CD4-positive, alpha-beta T cell (primary cell): ENCODE measurements around the gene STX3. TPM values are rescaled to one million over a fixed set of nuclear protein-coding genes. Genes with fewer than 3 reads are reported as not detected.

Experiments used
- ATAC-seq: fragments of 200-7000 bp; cut with Tn5 transposase; one replicate; pipeline ENCODE4 v1.10.0; 2022; ENCODE audit warnings: mild to moderate bottlenecking; ENCODE audit not compliant: poor library complexity
- CTCF ChIA-PET: fragments of 350-600 bp; sonication (Branson Sonifier 250); formaldehyde crosslinking; loops from one replicate; lab custom pipeline; 2021; ENCODE audit warnings: antibody characterized with exemption, inconsistent platforms; lab: Charles Lee
- POLR2A ChIA-PET: fragments of 350-600 bp; sonication (Branson Sonifier 250); formaldehyde crosslinking; loops from one replicate; lab custom pipeline; 2021; ENCODE audit warnings: antibody characterized with exemption, inconsistent platforms; lab: Charles Lee
- DNase-seq, 14 experiments: peaks; one replicate each; pipeline ENCODE4 v3.0.0-alpha.2; 2013 to 2020; ENCODE audit warnings: mixed read lengths in 2 of 14
- H3K27ac ChIP-seq, 2 donors: one replicate each; pipeline versions ENCODE4 v1.5.1 to v1.7.0; 2013; ENCODE audit warnings: low read length in 2 of 2, low read depth in 1 of 2, mild to moderate bottlenecking in 1 of 2
- H3K27me3 ChIP-seq, 2 experiments: 1 replicate in 1 of 2; 2 replicates in 1 of 2; pipeline versions ENCODE4 v1.6.1 to v1.7.0; 2013; ENCODE audit warnings: low read length in 2 of 2, control low read depth in 1 of 2, mild to moderate bottlenecking in 1 of 2, moderate library complexity in 1 of 2; ENCODE audit not compliant: insufficient read depth in 2 of 2, control insufficient read depth in 1 of 2
- H3K36me3 ChIP-seq: one replicate; pipeline ENCODE4 v1.6.1; 2013; ENCODE audit warnings: low read length, control low read depth; ENCODE audit not compliant: insufficient read depth
- H3K4me1 ChIP-seq: one replicate; pipeline ENCODE4 v1.6.1; 2013; ENCODE audit warnings: low read length, control low read depth; ENCODE audit not compliant: insufficient read depth
- H3K4me3 ChIP-seq: one replicate; pipeline ENCODE4 v1.5.1; 2013; ENCODE audit warnings: mild to moderate bottlenecking, low read length, moderate library complexity
- H3K9me3 ChIP-seq, 2 experiments: 1 replicate in 1 of 2; 2 replicates in 1 of 2; pipeline versions ENCODE4 v1.6.1 to v1.7.0; 2013; ENCODE audit warnings: low read length in 2 of 2, mild to moderate bottlenecking in 2 of 2, control low read depth in 1 of 2, moderate library complexity in 1 of 2; ENCODE audit not compliant: control insufficient read depth in 1 of 2, insufficient read depth in 1 of 2
- H3K27ac Mint-ChIP-seq: one replicate; pipeline ENCODE4 v1.8.0; 2020; ENCODE audit warnings: mixed read lengths
- H3K27me3 Mint-ChIP-seq: one replicate; pipeline ENCODE4 v1.8.0; 2021; ENCODE audit warnings: mixed read lengths
- H3K36me3 Mint-ChIP-seq: one replicate; pipeline ENCODE4 v1.8.0; 2021; ENCODE audit warnings: low read depth, mixed read lengths
- H3K4me1 Mint-ChIP-seq: one replicate; pipeline ENCODE4 v1.8.0; 2021; ENCODE audit warnings: low read depth, mixed read lengths
- H3K4me3 Mint-ChIP-seq: one replicate; pipeline ENCODE4 v1.8.0; 2020; ENCODE audit warnings: mild to moderate bottlenecking, mixed read lengths
- H3K9me3 Mint-ChIP-seq: one replicate; pipeline ENCODE4 v1.8.0; 2020; ENCODE audit warnings: mixed read lengths
- intact Hi-C, 2 experiments: fragments of 100-400 bp; cut with DNase I in 1 of 2; cut with micrococcal nuclease in 1 of 2; formaldehyde crosslinking; loops; one replicate each; pipeline versions ENCODE4 v1.15.1 to v1.9.0; 2023 to 2025; cut with DNase I, micrococcal nuclease
- total RNA-seq, 174 experiments: library from RNA in 2 of 174; stranded (reverse) in 2 of 174; gene quantifications; one replicate each; pipeline ENCODE4 v1.2.3 and lab custom pipeline; 2021 to 2026
- TF ChIP-seq, protein P1 (sequence below): fragments of 200-600 bp; IDR thresholded peaks from one replicate; pipeline ENCODE4 v1.8.0; 2022; ENCODE audit warnings: antibody characterized with exemption, mild to moderate bottlenecking

Gene STX3
- total RNA-seq, 2 experiments from 2014 or later: 4.6 to 6.4 TPM

DNA sequence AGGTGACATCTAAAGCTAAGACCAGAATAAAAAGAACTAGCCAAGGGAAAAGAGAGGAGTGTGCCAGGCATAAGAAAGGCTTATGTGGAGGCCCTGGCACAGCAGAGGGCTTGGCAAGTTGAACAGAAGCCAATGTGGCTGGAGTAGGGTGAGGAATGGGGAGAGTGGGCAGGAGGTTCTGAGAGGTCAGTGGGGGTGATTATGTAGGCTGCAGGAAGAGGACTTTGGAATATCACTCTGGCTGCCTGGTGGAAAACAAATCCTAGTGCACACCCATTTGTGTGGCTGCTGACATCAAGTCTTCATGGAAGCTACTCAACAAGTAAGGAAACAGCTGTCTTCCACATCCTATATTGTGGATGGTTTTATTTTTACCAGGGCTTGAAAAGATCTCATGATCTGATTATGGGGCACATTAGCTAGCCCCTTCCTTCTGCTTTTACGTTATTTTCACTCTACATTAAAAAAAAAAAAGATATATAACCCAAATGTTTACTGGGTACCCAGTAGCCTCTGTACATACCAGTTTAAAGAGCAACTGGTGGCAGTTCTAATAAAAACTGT is 52.0 kb downstream of the STX3 start:
- H3K4me1 Mint-ChIP-seq: peaks cover 26% of the 10 kb centered on the region
- Histone ChIP-seq H3K27me3 (no peaks in the 10 kb centered on the region), H3K4me1 (peaks cover 19% of the 10 kb centered on the region), H3K36me3 (peaks cover 31% of the 10 kb centered on the region), H3K9me3 (no peaks in the 10 kb centered on the region), H3K27ac (no peak overlapping the region), H3K4me3 (no peak overlapping the region)
- H3K36me3 Mint-ChIP-seq: peaks cover 60% of the 10 kb centered on the region
- H3K27me3 Mint-ChIP-seq: no peaks in the 10 kb centered on the region
- intact Hi-C loops: loop anchor here in 1 of 2 experiments (5.0 to 10.0 kb wide), 2 partner anchors 190 to 662 kb away; partner anchors contain the start of genes FAM111A and OSBP
- ChIA-PET POLR2A (interaction anchor here (0.9 kb wide), 1 partner anchor 192 kb away, joined by 3 read pairs; the partner anchor contains the start of gene OSBP), CTCF (no interaction called here)
- peaks cover 3% of the 10 kb centered on the region for H3K9me3 Mint-ChIP-seq
- H3K4me3 Mint-ChIP-seq: no peak overlapping the region
- no peak for DNase-seq
- TF ChIP-seq, protein P1, sequence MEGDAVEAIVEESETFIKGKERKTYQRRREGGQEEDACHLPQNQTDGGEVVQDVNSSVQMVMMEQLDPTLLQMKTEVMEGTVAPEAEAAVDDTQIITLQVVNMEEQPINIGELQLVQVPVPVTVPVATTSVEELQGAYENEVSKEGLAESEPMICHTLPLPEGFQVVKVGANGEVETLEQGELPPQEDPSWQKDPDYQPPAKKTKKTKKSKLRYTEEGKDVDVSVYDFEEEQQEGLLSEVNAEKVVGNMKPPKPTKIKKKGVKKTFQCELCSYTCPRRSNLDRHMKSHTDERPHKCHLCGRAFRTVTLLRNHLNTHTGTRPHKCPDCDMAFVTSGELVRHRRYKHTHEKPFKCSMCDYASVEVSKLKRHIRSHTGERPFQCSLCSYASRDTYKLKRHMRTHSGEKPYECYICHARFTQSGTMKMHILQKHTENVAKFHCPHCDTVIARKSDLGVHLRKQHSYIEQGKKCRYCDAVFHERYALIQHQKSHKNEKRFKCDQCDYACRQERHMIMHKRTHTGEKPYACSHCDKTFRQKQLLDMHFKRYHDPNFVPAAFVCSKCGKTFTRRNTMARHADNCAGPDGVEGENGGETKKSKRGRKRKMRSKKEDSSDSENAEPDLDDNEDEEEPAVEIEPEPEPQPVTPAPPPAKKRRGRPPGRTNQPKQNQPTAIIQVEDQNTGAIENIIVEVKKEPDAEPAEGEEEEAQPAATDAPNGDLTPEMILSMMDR: no peak
- ATAC-seq: no peak
- H3K27ac Mint-ChIP-seq: no peak overlapping the region

GRCh38 chr11:59810189-59810910 is 55.2 kb downstream of the STX3 start, which contains the start of gene MRPL16:
Gene MRPL16, minus strand, starts transcription at chr11:59810778. Its CDS starts 120 bp downstream, at chr11:59810658.
- Histone ChIP-seq H3K27ac (peak within 1 kb of the TSS; percentile 53 to 65), H3K4me1 (peaks cover 25% of the 10 kb centered on the region), H3K4me3 (peak within 1 kb of the TSS; percentile 93), H3K27me3 (no peaks in the 10 kb centered on the region), H3K36me3 (peaks cover 26% of the 10 kb centered on the region), H3K9me3 (no peaks in the 10 kb centered on the region)
- H3K36me3 Mint-ChIP-seq: peaks cover 44% of the 10 kb centered on the region
- H3K9me3 Mint-ChIP-seq: peaks cover 6% of the 10 kb centered on the region
- H3K27me3 Mint-ChIP-seq: peaks cover 3% of the 10 kb centered on the region
- intact Hi-C loops: loop anchor here (2.0 to 10.0 kb wide), 5 partner anchors 56 to 253 kb away; partner anchors contain the start of genes PATL1 (in 1 of the 2) and STX3 (in 1 of the 2)
- H3K4me3 Mint-ChIP-seq: peak within 1 kb of the TSS; percentile 95
- DNase-seq: peak; percentile 84 to 95 (median 88)
- ChIA-PET POLR2A (interaction anchor here (1.5 to 2.9 kb wide), 6 partner anchors 9 to 195 kb away, joined by 4 to 23 read pairs (median 11); partner anchors contain the start of genes OSBP, PATL1 and STX3), CTCF (interaction anchor here (1.3 to 3.3 kb wide), 4 partner anchors 13 to 55 kb away, joined by 3 to 37 read pairs (median 4); partner anchors contain the start of gene STX3)
- TF ChIP-seq, protein P1: peak; percentile 12
- ATAC-seq: peak; percentile 99
- peak within 1 kb of the TSS; percentile 93 for H3K27ac Mint-ChIP-seq
- H3K4me1 Mint-ChIP-seq: peaks cover 33% of the 10 kb centered on the region

DNA sequence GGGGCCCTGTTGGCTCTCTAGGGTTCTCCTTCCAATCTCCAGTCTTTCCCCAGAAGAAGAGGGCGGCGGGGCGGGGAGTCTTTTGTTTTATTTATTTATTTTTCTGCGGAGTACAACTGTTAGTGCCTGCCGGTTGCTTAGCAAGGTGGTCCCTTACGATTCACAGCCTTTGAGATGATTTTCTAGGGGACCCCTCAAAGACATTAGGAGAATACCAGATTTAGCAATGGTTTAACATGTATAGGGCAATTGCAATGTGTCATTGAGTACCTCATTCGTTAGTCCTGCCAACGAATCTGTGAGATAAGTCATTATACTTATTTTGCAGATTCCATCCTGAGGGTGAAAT is 55.7 kb downstream of the STX3 start:
- peaks cover 3% of the 10 kb centered on the region for H3K27me3 Mint-ChIP-seq
- POLR2A ChIA-PET: interaction anchor here (1.5 to 2.9 kb wide), 6 partner anchors 10 to 196 kb away, joined by 4 to 23 read pairs (median 11); partner anchors contain the start of genes OSBP, PATL1 and STX3
- Histone ChIP-seq H3K9me3 (no peaks in the 10 kb centered on the region), H3K27ac (peak overlapping the region; percentile 53 to 65), H3K4me3 (peak overlapping the region; percentile 93), H3K4me1 (peaks cover 25% of the 10 kb centered on the region), H3K27me3 (no peaks in the 10 kb centered on the region), H3K36me3 (peaks cover 26% of the 10 kb centered on the region)
- H3K9me3 Mint-ChIP-seq: peaks cover 6% of the 10 kb centered on the region
- no peak for ATAC-seq
- no peak for DNase-seq
- H3K4me1 Mint-ChIP-seq: peaks cover 33% of the 10 kb centered on the region
- CTCF ChIA-PET: interaction anchor here (1.3 to 3.3 kb wide), 4 partner anchors 12 to 56 kb away, joined by 3 to 37 read pairs (median 4); partner anchors contain the start of gene STX3
- peaks cover 39% of the 10 kb centered on the region for H3K36me3 Mint-ChIP-seq
- peak overlapping the region; percentile 95 for H3K4me3 Mint-ChIP-seq
- H3K27ac Mint-ChIP-seq: peak overlapping the region; percentile 93
- TF ChIP-seq, protein P1: no peak
- intact Hi-C loops: loop anchor here (2.0 to 10.0 kb wide), 5 partner anchors 56 to 254 kb away; partner anchors contain the start of genes PATL1 (in 1 of the 2) and STX3 (in 1 of the 2)
